Activated CD4-positive, alpha-beta memory T cell treated with anti-CD3 and anti-CD28 coated beads, Interleukin-2, amount 10 ng/mL, durations not matched to agents 7 days and 5 days (primary cell): ENCODE measurements around the gene OR51B2. TPM values are rescaled to one million over a fixed set of nuclear protein-coding genes. Genes with fewer than 3 reads are reported as not detected.

Source experiments
- total RNA-seq, 2 experiments: library from RNA; stranded (reverse); gene quantifications; one replicate each; pipeline ENCODE4 v1.2.3, GENCODE V29; 2021

The OR51B2 gene
- total RNA-seq, 2 experiments from 2014 or later: not detected

Other genes starting within 250 kb of the OR51B2 start
- gene OR52A5, start 185.9 kb downstream of the OR51B2 start, total RNA-seq: not detected
- not detected for gene OR52A1, start 169.5 kb downstream of the OR51B2 start, total RNA-seq
- not detected for gene OR51V1, start 123.6 kb downstream of the OR51B2 start, total RNA-seq
- not detected for gene HBB, start 97.2 kb downstream of the OR51B2 start, total RNA-seq
- gene HBD, start 89.8 kb downstream of the OR51B2 start, total RNA-seq: not detected
- not detected for gene HBG1, start 74.4 kb downstream of the OR51B2 start, total RNA-seq
- not detected for gene HBG2, start 69.5 kb downstream of the OR51B2 start, total RNA-seq
- not detected for gene HBE1, start 54.4 kb downstream of the OR51B2 start, total RNA-seq
- not detected for gene OR51B4, start 22.4 kb downstream of the OR51B2 start, total RNA-seq
- not detected for gene OR51B5, start 19.2 kb upstream of the OR51B2 start, total RNA-seq
- gene OR51B6, start 27.2 kb upstream of the OR51B2 start, total RNA-seq: not detected
- not detected for gene OR51M1, start 59.5 kb upstream of the OR51B2 start, total RNA-seq
- not detected for gene OR51Q1, start 97.8 kb upstream of the OR51B2 start, total RNA-seq
- not detected for gene OR51I1, start 117.2 kb upstream of the OR51B2 start, total RNA-seq
- gene OR51I2, start 125.0 kb upstream of the OR51B2 start, total RNA-seq: not detected
- gene OR52D1, start 164.4 kb upstream of the OR51B2 start, total RNA-seq: not detected
- not detected for gene UBQLN3, start 185.7 kb upstream of the OR51B2 start, total RNA-seq
- gene UBQLNL, start 192.4 kb upstream of the OR51B2 start, total RNA-seq: under 1 TPM; 0.13 to 0.28 TPM
- gene OR52H1, start 224.2 kb upstream of the OR51B2 start, total RNA-seq: not detected